Stimulated activated CD4-positive, alpha-beta T cell treated with anti-CD3 and anti-CD28 coated beads, Interleukin-2, amount 100 ng/mL, for 4 hours (primary cell): ENCODE data around the gene VPS52.
"Not testable (repeated sequence)": the region's sequence is repeated elsewhere in the genome, so short reads cannot be mapped to it uniquely, and the experiment has no call there.

Experiments used
- DNase-seq: peaks from one replicate; pipeline ENCODE4 v3.0.0-alpha.2; 2020; ENCODE audit warnings: low read depth

The VPS52 gene

DNA sequence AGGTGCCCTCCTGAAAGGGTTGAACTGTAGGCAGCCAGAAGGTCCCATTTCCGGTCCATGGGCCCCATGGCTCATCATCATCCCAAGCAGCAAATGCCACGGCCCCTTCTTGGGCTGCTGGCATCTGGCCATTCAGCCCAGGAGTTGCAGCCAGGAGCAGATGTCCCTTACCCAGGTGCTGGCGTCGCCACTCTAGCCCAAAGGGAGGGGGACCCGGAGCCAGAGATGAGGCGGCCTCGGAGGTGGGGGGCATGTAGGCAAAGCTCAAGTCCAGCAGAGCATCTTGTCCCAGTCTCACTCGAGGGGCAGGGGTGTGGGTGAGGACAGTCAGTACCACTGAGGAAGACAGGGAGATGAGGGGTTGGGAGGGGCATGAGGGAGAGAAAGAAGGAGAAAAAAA is 33.4 kb upstream of the VPS52 start:
- DNase-seq: no peak

DNA sequence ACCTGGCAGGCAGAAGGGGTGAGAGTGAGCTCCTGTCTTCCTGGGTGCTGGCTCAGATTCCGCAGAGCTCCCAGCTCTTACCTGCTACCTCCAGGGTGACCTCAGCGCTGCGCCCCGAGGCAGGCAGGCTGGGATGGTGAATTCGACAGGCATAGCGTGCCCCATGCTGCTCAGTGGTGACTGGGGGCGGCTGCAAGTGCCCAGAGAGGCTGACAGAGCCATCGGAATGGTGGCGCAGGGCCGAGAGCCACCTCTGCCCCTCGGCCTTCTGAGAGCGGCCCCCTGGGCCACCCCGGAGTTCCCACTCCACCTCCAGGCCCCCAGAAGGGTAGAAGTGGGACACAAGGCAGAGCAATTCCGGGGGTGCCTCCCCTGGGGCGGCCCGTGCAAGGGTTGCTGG is 32.5 kb upstream of the VPS52 start:
- no peak for DNase-seq

DNA sequence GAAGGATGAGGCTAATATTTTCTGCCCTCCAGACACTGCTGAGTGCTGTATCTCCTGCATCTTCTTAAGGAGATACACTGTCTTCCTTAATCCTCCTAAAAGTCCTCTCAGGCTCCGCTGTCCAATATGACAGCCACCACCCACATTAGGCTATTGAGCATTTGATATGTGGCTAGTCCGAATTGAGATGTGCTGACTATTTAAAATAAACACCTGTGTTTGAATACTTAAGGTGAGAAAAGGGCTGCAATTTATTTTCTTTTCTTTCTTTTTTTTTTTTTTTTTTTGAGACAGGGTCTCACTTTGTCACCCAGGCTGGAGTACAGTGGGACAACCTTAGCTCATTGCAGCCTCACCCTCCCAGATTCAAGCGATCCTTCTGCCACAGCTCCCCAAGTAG is 30.2 kb upstream of the VPS52 start:
- DNase-seq: no peak

DNA sequence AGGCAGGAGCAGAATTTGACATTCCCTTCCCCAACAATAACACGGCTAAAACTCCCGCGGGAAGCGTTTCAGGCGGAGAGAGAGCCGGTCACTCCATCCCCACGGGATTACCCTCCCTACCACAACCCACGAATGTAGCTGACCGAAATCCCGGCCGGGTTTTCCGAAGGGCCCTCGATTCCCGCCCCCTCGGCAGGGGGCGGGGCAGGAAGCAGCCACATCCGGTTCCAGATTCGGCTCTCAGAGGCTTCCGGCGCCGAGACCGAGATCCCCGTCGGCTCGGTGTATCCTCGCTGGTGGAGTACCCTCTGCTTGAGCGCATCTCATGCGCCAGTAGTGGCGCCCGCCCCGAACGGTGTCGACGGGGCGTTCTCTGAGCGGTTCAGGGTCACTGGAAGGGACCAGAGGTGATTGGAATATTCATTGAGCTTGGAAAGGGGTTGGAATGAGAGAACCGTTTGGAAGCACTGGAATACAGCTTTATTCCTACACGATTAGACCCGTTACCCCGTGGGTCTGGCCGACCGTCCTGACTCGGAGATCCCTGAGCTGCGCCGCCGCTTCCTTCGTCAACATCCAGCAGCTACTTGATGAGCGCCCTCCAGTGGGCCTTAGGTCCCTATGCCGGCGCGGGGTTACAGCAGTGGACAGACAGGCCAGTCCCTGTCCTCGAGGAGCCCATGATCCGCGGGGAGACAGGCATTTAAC is 27.7 kb upstream of the VPS52 start:
- peak; percentile 86 for DNase-seq

DNA sequence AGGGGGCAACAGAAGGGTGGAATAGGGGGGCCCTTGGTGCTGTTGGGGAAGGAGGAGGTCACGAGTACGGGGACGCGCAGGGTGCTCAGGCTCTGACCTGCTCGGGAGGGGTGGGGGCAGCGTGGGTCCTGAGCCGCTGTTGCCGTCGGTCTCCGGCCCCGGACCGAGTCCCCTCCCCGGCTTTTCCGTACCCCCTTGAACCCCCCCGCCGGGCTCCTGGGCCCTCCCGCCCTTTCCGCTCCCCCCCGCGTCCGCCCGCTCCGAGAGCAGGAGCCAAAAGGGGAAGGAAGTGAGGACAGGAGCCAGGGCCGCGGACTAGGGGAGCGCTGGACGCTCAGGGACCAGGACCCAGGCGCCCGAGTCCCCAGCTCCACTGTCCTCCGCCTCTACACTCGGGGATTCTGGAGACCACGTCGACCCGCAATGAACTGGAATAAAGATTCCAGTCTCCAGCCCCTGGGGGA is 27.1 kb upstream of the VPS52 start, which contains the start of gene RGL2:
Gene RGL2 (minus strand): TSS at position 170 of the 464 bp plus-strand sequence. CDS start 332 bp downstream, outside the sequence.
- no peak for DNase-seq

DNA sequence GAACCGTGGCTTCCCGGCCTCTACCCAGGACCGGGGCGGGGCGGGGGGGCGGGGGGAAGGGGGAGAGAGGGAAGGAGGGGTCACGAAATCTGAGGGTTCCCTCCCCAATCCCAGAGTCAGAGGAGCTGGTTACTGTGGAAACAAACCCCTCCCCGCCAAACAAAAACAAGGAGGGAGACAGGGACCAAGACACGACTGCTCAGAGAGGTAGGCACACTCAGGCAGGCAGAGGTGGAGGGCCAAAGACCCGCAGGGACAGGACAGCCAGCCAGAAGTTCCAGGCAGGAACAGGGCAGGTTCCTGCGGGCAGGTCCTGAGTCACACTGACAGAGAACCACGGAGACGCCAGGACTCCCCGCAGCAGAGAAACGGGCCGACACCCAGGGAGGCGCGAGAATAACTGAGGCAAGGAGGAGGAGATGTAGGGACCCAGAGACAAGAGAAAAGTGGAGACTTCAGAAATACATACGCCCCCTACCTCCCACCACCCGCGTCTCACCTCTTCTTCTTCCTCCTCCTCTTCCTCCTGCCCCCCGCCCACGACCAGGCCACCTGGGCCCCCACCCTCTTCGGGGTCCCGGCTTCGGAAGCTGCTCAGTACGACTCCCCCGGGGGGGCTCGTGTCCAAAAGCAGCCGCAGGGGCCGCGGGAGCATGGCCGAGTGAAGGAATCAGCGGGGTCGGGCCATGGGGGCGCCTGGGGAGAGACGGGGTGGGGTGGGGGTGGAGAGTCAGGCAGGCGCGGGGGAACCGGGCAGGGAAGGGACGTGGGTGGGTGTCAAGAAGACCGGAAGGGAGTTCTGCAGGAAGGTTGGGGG is 26.5 kb upstream of the VPS52 start:
- DNase-seq: no peak

DNA sequence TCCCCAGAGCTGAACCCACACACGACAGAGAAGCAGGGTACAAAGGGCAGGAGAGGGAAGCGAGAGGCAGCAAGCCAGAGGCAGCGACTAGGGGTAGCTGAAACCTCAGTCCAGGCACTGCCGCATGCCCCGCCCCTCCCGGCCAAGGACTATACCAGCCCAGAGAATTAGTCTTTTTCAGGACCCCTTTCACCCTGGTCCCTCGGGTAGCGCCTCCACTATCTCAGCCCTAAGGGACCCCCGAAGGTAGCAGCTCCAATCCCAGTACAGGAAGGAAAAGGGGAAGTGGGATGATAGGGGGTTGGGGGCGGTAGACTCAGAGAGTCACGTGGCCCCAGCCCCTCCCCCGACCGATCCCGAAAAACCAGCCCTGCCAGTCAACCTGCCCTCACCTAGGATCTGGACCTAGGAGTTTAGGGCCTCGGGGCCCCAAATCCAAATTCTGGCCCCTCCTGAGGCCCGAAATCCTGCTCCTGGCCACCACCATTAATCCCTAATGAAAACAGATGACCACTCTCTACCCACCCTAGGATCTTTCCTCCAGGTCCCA is 25.8 kb upstream of the VPS52 start:
- no peak for DNase-seq

DNA sequence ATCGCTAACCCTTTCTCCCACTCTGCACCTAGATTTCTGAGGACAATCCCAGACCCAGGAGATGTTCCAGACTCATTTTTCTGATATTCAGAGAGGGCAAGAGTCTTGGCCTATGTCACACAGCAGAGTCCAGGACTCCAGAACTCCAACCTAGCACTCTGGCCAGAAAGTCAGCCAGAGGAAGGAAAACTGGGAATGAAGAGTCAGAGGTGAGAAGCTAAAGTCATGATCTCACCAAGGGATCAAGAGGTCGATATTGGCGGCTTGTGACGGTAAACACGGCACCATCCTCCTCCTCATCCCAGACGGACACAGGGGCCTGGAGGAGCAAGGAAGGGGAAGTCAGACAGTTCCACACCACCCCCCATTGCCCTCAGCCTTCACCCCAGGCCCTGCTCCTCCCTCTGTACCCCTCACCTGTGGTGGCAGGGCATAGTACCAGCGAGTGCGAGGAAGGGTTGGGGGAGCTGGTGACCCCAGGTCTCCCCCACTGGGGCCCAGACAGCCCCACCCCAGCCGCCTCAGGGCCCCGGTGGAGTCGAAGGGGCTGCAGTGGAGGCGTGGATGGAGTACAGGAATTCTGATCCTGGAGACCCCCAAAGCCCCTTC is 25.2 kb upstream of the VPS52 start:
- no peak for DNase-seq

DNA sequence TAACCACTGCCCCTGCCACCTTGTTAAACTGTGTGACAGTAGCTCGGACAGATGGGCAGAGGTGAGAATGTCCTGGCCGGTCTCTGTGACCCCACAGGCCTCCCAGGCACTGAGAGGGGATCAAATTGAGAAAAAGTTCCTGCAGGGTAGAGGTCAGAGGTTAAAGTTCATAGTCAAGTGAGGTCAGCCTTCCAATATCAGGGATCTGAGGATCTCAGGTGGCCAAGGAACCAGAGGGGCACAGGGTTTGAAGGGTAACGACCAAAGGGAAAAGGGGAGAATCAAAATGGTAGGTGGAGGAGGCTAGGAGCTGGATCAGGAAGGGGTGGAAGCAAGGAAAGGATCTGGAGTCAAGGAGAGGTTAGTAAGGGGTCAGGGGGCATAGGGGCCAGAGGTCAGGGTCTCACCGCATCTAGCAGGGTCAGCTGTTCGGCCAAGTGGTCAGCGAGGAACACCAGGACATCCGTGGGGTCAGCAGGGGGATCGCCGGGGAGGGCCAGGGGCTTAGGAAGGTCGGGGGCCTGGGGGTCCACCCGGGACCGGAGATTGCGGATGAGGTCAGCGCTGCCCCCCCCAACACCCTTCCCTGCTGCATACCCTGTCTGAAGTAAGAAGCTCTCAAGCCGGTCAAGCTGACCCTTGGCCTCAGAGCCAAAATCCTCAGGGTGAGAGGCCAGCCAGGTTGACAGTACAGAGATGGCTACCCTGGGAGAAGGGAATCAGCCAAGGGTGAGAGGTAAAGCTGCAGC is 24.1 kb upstream of the VPS52 start:
- no peak for DNase-seq

DNA sequence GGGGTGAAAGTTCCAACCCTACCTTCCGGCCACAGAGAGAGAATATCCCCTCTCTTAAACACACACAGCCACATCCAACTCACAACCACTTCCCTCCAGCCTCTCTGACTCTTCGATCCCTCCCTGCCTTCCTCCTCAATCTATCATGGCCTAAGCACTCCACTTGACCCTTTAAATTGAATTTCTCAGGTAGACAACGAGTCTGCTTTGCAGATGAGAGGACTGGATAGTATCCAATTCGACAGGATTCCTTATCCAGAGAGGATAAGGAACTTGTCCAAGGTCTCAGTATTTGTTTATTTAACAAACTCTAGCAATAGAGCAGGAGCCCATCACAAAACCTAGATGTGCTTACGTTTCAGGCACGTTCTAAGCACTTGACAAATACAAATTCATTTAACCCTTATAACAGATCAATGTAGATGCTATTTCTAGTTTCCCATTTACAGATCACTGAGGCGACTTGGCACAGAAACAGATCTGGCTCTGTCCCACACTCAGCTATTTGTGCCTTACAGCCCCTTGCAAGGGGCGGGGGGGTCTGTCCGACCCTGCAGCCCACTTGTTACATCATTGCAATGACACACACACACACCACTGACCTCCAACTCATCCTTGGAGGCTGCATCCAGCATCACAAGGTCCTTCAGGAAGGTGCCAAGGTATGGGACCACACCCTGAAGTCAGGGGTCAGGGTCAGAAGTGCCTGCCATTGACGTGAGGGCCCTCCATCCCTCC is 22.6 kb upstream of the VPS52 start:
- no peak for DNase-seq

DNA sequence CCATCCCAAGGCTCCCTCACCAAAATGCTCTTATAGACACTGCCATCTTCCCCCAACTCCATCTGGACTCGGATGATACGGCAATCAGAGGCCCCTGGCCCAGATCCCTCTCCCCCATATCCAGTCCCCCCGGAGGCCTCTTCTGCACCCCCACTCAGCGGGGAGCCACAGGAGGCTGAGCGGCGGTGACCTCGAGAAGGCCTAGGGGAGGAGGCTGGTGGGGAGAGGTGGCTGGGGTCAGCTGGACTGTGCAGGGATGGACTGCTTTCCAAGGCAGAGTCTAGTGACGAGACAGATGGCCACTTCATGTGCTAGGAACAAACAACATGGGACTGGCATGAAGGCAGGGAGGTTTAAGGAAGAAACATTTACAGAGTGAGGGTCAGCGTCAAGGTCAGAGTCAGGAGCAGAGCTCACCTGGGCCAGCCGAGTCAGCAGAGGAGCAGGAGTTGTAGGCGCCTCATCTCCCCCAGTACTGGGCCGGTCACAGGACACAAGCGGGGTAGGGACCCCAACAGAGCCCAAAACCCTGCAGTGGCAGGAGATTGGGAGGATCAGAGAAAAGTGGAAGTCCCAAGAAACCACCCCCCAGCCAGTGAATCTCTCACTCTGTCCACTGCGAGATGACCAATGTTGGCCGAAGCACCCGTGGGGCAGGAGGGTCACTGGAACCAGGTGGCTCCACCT is 21.5 kb upstream of the VPS52 start:
- no peak for DNase-seq

DNA sequence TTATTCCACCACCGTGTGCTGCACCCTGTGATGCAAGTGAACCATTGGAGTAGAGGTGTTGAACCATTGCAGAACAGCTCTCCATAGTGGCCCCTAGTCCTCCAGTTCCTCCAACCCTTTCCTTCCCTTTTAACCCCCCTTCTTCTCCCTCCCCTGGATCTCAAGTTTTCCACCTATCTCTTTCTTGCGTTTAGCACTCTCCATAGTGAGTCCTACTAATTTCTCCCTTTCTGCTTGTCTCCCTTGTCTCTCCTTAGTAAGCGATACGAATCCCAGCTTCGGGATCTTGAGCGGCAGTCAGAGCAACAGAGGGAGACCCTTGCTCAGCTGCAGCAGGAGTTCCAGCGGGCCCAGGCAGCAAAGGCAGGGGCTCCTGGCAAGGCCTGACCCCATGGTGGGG is 18.8 kb upstream of the VPS52 start:
- DNase-seq: no peak

DNA sequence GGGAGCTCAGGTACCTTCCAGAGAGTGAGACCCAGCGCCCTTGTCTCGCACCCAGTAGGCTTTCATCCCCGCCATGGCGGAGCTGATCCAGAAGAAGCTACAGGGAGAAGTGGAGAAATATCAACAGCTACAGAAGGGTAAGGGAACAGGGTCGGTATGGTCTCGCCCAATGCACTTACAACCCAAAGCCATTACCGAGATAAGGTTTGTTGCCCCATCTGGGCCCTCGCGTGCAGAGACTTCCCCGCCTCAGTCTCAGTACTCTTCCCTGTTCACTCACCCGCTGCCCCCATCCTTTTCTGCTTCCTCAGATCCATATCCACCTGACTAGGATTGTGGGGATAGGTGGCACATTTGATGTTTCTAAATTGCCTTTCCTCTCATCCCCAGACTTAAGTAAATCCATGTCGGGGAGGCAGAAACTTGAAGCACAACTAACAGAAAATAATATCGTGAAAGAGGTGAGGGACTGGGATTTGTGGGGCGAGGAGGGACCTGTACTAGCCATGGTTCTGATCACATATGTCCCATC is 18.2 kb upstream of the VPS52 start:
- no peak for DNase-seq

DNA sequence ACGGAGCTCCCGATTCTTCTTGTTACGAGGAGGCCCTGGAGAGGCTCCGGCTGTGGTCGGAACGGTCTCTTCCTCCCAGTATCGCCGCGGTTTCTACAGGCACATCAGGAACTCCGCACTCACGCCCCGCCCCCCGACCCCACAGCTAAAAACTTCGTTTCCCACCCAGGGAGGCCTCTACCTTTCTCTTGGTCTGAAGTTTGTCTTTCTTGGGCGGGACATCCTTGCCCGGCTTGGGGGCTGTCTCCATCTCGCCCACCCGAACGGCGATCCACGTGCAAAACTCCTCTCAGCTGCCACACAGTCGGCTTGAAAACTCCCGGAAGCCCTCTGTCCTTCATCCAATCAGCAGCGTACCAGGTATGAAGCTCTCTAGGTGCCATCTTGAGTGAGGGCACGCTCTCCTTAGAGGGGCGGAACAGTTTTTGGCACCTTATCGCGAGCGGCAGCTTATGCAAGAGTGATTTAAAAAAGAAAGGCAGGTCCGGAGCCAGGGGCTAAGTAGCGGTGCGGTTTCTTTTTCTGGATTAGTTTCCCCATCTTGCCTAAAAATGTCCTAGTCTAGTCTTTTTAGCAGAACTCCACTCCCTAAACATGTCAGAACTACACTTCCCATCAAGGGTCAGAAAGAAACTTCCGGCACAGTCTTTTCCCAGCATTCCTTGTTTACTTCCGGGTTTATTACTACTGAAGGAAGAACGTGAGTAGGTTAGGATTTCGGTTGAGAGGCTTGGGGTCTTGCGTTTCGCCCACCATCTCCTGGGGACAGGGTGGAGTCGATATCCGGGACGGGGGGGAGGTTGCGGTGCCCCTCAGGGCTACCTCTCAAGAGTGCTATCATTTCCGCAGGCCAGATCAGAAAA is 17.5 kb upstream of the VPS52 start, which contains the start of the genes PFDN6 and WDR46:
Gene PFDN6 (plus strand): TSS at position 681 of the 863 bp plus-strand sequence. CDS start 256 bp downstream, outside the sequence.
Gene WDR46 (minus strand): TSS at position 319 of the 863 bp plus-strand sequence. CDS start 69 bp downstream, at position 250.
- peak; percentile 74 for DNase-seq

DNA sequence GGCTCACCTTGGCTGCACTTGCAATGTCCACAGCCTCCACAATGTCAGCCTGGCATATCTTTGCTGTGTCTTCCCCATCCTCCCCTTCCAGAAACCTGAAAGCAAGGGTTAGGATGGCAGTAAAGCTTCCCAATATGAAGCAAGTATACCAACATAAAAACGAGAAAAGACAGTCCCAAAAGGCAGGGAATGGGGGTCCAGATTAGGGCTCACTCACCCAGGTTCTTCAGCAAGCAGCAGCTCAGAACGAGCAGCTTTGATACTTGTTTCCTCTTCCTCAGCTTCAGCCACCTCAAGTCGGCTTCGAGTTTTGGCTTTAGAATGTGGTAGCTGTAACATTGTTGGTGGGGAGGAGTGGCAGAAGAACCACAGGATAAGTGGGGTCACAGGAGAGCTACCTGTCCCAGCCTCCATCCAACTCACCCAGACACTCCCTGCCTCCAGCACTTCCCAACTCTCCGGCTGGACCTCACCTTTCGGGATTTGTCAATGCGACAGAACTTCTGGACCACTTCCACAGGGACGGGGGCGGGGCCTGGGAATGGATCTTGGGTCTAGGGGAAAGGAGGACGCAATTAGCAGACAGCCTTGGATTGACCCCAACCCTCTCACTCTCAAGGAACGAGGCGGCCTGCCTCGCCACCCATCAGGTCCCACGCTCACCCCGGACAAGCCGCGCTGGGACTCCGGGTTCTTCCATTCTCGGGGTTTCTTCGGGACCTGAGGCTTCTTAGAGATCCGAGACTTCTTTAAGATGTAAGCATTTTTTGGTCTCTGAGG is 16.7 kb upstream of the VPS52 start:
- DNase-seq: no peak

DNA sequence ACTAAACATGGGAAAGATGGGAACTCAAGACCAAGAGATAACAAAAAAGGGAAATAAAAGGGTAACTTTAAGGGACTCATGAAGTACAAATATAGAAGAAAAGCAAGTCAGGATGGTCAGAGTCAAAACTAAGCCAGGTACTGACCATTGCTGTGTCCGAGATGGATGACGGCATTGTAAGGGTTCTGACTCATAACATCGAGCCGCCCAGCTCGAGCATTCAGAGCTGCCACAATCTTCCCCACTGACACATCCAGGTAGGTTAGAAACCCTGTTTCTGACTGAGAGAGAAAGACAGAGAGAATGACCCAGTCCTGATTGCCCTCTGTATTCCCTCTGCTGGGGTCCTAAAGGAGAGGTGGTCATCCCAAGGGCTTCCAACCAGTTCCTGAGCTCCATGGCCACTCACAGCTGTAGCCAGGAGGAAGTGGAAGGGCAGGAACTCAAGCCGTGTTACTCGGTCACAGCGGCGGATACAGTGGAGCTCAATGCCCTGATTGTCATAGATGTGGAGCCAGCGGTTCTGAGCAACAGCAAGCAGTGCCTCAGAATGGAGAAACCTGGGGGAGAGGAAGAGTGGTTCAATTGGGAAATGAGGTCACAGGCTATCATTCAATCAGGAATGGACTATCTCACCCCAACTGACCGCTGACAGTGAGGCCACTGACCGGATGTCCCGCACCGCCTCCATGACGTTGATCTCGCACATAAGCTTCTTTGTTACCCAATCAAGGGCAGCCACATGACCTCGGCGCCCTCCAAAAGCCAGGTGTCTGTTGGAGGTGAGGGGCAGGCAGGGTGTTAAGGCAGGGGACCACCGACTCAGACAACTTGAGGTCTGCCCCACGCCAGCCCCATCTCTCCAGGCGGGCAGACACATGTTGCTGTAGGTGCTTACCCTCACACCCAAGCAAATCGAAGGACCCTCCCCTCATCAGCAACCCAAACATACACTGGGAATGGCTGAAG is 15.6 kb upstream of the VPS52 start:
- DNase-seq: no peak

DNA sequence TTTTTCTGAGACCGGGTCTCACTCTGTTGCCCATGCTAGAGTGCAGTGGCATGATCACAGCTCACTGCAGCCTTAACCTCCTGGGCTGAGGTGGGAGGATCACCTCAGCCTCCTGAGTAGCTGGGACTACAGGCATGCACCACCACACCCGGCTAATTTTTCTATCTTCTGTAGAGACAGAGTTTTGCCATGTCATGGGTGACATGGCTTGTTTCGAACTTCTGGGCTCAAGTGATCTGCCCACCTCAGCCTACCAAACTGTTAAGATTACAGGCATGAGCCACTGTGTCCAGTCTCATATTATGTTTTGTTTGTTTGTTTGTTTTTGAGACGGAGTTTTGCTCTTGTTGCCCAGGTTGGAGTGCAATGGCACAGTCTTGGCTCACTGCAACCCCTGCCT is 13.5 kb upstream of the VPS52 start:
- DNase-seq: not testable (repeated sequence)
